A549 treated with RU486 at 1 μM for 4 hours (cell line): Measurements from ENCODE around the gene NUP214. TPM values are rescaled to one million over a fixed set of nuclear protein-coding genes. Genes with fewer than 3 reads are reported as not detected.

ENCODE experiments used
- total RNA-seq: library from RNA; stranded (reverse); fragments of 200-300 nt; extraction: Qiagen RNA extraction; gene quantifications from 5 replicates; pipeline ENCODE4 v1.2.3, GENCODE V29; 2022; ENCODE audit warnings: low read depth

Gene NUP214
- 22.4 to 32.4 TPM (median 24.0 TPM) in 5 replicates for total RNA-seq

GRCh38 chr9:131125288-131126058, at the start of gene NUP214:
NUP214 (plus strand) TSS chr9:131125586; CDS start chr9:131125705, 119 bp downstream.

GRCh38 chr9:131096269-131097125, 28.9 kb upstream of the NUP214 start, which contains the start of gene AIF1L:
AIF1L (plus strand) TSS chr9:131096531; CDS start chr9:131096630, 99 bp downstream.

DNA sequence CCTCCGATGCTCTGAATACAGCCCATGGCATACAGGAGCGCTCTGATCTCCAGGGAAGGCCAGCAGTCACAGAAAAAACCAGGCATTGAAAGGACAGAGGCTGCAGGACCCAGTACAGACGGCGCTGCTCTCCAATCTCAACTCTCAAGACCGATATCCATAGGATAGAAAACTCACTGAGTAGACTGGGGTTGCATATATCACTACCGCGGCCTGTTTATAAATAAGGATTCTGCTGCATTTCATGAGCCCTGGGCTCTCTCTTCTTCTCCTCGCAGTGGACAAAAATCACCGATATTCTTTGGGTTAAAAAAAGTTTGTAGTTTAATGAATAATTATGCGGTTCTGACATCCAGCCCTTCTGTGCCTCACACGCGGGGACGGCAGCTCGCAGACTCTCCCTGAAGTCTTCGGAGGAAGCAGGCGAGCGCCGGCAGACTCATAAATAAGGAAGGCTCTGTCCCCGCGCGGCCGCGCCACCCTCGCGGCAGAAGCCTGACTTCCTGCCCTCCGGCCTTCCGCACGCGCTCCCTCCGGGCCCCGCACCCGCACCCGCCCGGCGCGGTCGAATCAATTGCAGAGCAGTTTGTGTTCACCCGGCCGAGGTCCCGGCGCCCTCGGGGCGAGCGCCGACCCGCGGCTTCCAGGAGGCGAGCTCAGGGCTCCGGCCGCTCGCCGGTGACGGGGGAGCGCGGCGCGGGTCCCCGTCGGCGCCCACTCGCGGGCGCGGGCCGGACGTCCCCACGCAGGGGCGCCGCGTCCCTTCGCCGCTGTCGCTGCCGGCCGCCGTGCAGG, 150.9 kb downstream of the NUP214 start, which contains the start of gene FAM78A:
Gene FAM78A (minus strand): TSS at position 417 of the 795 bp plus-strand sequence. CDS start 331 bp downstream, at position 86.

Other genes with a start within 250 kb of the NUP214 start
- gene QRFP, start 228.8 kb upstream of the NUP214 start, total RNA-seq: not detected in 5 replicates
- gene FIBCD1, start 186.3 kb upstream of the NUP214 start, total RNA-seq: 7.6 to 16.0 TPM (median 11.0 TPM) in 5 replicates
- 1.4 to 2.6 TPM (median 2.1 TPM) in 5 replicates for gene LAMC3, start 116.4 kb upstream of the NUP214 start, total RNA-seq
- gene AIF1L, start 29.1 kb upstream of the NUP214 start, total RNA-seq: 0.94 to 1.5 TPM (median 1.1 TPM) in 5 replicates
- gene FAM78A, start 150.9 kb downstream of the NUP214 start, total RNA-seq: 0.22 to 0.44 TPM (median 0.35 TPM) in 5 replicates
- not detected in 5 replicates for gene PLPP7, start 164.1 kb downstream of the NUP214 start, total RNA-seq